Anterior cingulate cortex (tissue), 58 donors: ENCODE results near the gene YARS2.

Experiments used
- DNase-seq, 58 donors: peaks; one replicate each; lab custom pipeline; 2025; lab: John Stamatoyannopoulos, UW

The YARS2 gene

GRCh38 chr12:32755654-32756475, at the start of gene YARS2:
TSS of gene YARS2 (minus strand) at chr12:32755897. CDS start at chr12:32755874, 23 bp downstream.
- peak; percentile 34 to 96 (median 89) for DNase-seq

- no peak for DNase-seq
Measured at GRCh38 chr12:32804301-32804700, 48.6 kb upstream of the YARS2 start.

GRCh38 chr12:32801269-32801980, 45.7 kb upstream of the YARS2 start:
- no peak for DNase-seq

GRCh38 chr12:32794281-32794680, 38.6 kb upstream of the YARS2 start:
- DNase-seq = no peak

- DNase-seq = no peak
Measured at GRCh38 chr12:32789916-32790315, 34.2 kb upstream of the YARS2 start.

- no peak for DNase-seq
Measured at GRCh38 chr12:32789446-32789845, 33.7 kb upstream of the YARS2 start.

GRCh38 chr12:32788405-32788804, 32.7 kb upstream of the YARS2 start:
- DNase-seq = no peak

GRCh38 chr12:32785557-32785956, 29.9 kb upstream of the YARS2 start:
- no peak for DNase-seq

- DNase-seq = no peak
Measured at GRCh38 chr12:32783029-32783428, 27.3 kb upstream of the YARS2 start.

- no peak for DNase-seq
Measured at GRCh38 chr12:32780071-32780470, 24.4 kb upstream of the YARS2 start.

- DNase-seq = no peak
Measured at GRCh38 chr12:32777691-32778175, 22.0 kb upstream of the YARS2 start.

GRCh38 chr12:32777159-32777558, 21.5 kb upstream of the YARS2 start:
- DNase-seq = no peak

- DNase-seq = no peak
Measured at GRCh38 chr12:32776258-32776657, 20.6 kb upstream of the YARS2 start.

- DNase-seq = no peak
Measured at GRCh38 chr12:32773691-32774090, 18.0 kb upstream of the YARS2 start.

- no peak for DNase-seq
Measured at GRCh38 chr12:32770141-32770540, 14.4 kb upstream of the YARS2 start.

GRCh38 chr12:32768518-32768917, 12.8 kb upstream of the YARS2 start:
- no peak for DNase-seq

GRCh38 chr12:32765906-32766305, 10.2 kb upstream of the YARS2 start:
- DNase-seq = no peak

GRCh38 chr12:32761716-32762115, 6.0 kb upstream of the YARS2 start:
- DNase-seq = no peak

GRCh38 chr12:32757157-32757556, 1.5 kb upstream of the YARS2 start:
- DNase-seq = no peak

- peak in 1 of 58 donors; percentile 22 for DNase-seq
Measured at GRCh38 chr12:32756476-32757066, 874 bp upstream of the YARS2 start.

- peak in 54 of 58 donors; percentile 31 to 82 (median 67) for DNase-seq
Measured at GRCh38 chr12:32755051-32755653, 545 bp downstream of the YARS2 start.
